SJCRH30 (cell line): ENCODE results near the gene CAV3. TPM values are rescaled to one million over a fixed set of nuclear protein-coding genes. Genes with fewer than 3 reads are reported as not detected.

ENCODE experiments used
- DNase-seq, 2 experiments: peaks; one replicate each; pipeline ENCODE4 v3.0.0-alpha.2; 2015 to 2020
- H3K27ac ChIP-seq: fragments of 250-450 bp; sonication (Bioruptor Pico); 2 replicates; pipeline ENCODE4 v1.5.1; 2020; ENCODE audit warnings: mild to moderate bottlenecking, moderate library complexity
- H3K27me3 ChIP-seq: fragments of 250-450 bp; sonication (Bioruptor Pico); 2 replicates; pipeline ENCODE4 v1.5.1; 2020; ENCODE audit warnings: mild to moderate bottlenecking, moderate library complexity
- H3K36me3 ChIP-seq: fragments of 250-450 bp; sonication (Bioruptor Pico); 2 replicates; pipeline ENCODE4 v1.5.1; 2020; ENCODE audit warnings: mild to moderate bottlenecking, moderate library complexity
- H3K4me1 ChIP-seq: fragments of 250-450 bp; sonication (Bioruptor Pico); 2 replicates; pipeline ENCODE4 v1.5.1; 2020; ENCODE audit warnings: mild to moderate bottlenecking, moderate library complexity
- H3K4me3 ChIP-seq: fragments of 250-450 bp; sonication (Bioruptor Pico); 2 replicates; pipeline ENCODE4 v1.5.1; 2020; ENCODE audit warnings: mild to moderate bottlenecking, moderate library complexity
- H3K9me3 ChIP-seq: fragments of 250-450 bp; sonication (Bioruptor Pico); replicated peaks from 2 replicates; pipeline ENCODE4 v1.5.1; 2020; ENCODE audit warnings: mild to moderate bottlenecking, moderate library complexity
- total RNA-seq: library from RNA; depleted of rRNA; stranded (reverse); fragments of >200 nt; shearing (Covaris generic); gene quantifications from 2 replicates; pipeline ENCODE4 v1.2.3, GENCODE V29; 2014

The CAV3 gene
- total RNA-seq, 1 experiment from 2014 or later = 21.9 TPM

DNA sequence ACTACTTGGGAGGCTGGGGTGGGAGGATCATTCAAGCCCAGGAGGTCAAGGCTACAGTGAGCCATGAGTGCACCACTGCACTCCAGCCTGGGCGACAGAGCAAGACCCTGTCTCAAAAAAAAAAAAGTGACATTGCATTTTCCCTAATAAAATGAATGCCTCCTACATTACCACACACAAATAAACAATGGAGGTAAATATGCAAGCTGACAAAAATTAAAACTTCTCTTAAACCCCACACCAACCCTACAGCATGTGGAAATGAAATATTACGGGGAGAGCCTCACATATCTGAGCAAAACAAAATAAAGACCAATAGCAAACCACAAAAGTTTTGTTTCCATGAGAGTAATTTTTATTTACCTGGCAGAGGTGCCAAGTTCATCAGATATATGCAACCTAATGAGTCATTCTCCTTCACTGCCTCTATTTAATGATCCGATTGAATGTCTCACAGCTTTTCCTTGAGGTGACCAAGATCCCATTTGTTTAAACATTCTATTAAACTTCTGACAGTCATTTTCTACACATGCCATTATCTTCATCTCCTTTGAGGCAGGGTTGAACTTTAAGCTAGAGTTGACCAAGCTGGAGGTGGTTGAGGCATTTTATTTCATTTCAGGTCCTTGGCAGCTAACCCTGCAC is 9.4 kb upstream of the CAV3 start:
- Histone ChIP-seq H3K4me1 (peaks cover 7% of the 10 kb centered on the region; the same call in 1 of the 2 replicates), H3K27me3 (no peaks in the 10 kb centered on the region), H3K4me3 (no peak overlapping the region), H3K36me3 (no peaks in the 10 kb centered on the region), H3K27ac (no peak overlapping the region), H3K9me3 (peaks cover 2% of the 10 kb centered on the region; the same call in 1 of the 2 replicates)
- no peak for DNase-seq

DNA sequence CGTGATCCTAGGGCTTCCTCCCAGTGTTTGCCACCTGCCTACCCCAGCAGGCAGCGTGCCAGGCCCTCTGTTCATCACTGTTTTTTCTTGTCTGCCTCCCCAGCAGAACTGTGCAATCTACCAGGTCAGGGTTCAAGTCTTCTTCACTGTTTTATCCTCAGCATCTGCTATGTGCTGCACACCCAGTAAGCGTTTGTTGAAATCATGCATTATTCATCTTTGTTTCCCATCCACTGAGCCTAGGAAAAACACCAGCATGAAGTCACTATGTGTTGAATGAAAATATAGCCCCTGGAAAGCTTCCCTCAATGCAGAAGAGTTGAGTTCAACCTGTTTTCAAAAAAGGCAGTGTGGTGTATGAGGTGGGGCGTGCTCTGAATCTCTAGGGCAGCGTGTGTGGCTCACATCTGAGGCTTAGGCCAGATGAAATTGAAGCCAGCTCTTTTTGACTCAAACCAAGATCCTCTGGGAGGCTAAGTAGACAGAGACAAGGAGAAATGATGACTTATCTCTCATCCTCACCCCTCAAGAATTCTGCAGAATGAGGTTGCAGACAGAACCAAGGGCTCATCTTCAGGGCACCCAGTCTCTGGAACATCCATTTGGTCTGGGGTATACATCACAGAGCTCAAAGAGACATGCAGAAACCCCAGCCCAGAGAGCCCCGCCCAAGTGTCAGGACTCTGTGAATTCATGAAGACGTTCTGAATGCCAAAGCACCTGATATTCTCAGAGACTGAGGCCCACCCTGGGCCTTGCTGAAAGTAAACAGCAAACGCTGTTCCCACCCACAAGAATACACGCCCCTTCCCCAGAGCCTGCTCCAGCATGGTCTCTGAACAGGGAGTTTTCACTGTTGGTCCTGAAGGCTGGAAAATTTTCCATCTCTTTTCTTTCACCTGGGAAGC is 5.7 kb upstream of the CAV3 start:
- no peaks in the 10 kb centered on the region for H3K27me3 ChIP-seq
- no peak overlapping the region for H3K27ac ChIP-seq
- no peak overlapping the region for H3K4me3 ChIP-seq
- no peaks in the 10 kb centered on the region for H3K36me3 ChIP-seq
- H3K9me3 ChIP-seq = peaks cover 2% of the 10 kb centered on the region; the same call in 1 of the 2 replicates
- H3K4me1 ChIP-seq = peaks cover 14% of the 10 kb centered on the region
- peak in 1 of 2 experiments; percentile 47 for DNase-seq

DNA sequence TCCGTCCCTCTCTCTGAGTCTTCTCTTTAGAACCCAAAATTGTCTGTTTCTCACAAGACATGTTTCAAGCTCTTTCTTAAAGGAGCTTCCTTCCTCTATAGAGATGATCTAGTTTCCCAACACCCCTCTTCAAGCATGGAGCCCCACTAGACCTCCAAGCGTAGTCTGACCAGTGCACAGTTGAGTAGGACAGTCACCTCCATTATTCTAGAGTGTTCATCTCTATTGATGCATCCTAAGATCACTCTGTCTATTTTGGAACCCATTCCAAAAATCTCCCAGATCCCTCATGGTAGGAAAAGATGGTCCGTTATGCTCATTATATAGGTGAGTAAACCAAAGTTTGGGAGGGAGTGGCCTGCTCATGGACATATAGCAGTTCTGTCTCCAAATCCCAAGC is 4.1 kb upstream of the CAV3 start:
- H3K27ac ChIP-seq = no peak overlapping the region
- DNase-seq = no peak
- H3K36me3 ChIP-seq = no peaks in the 10 kb centered on the region
- peaks cover 19% of the 10 kb centered on the region for H3K4me1 ChIP-seq
- H3K9me3 ChIP-seq = peaks cover 2% of the 10 kb centered on the region; the same call in 1 of the 2 replicates
- no peak overlapping the region for H3K4me3 ChIP-seq
- H3K27me3 ChIP-seq = no peaks in the 10 kb centered on the region

DNA sequence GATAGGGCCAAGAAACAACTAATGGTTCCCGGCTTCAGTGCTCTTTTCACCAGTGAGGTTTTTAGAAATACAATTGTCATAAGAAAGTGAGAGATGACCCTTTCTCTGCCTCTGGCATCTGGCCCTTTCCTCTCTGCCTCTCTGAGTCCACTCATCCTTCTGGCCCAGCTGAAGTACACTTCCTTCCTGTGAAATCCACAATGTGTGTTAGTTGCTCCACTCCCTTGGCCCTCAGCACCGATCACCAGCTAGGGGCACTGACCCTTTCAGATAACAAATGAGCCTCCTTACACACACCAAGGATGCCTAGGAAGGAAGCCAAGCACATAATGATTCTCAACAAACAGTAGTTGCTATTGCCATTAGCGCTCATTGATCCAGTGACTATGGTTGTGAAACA is 2.9 kb upstream of the CAV3 start:
- no peaks in the 10 kb centered on the region for H3K27me3 ChIP-seq
- H3K36me3 ChIP-seq = no peaks in the 10 kb centered on the region
- H3K27ac ChIP-seq = no peak overlapping the region
- H3K9me3 ChIP-seq = peaks cover 2% of the 10 kb centered on the region; the same call in 1 of the 2 replicates
- H3K4me3 ChIP-seq = no peak overlapping the region
- DNase-seq = no peak
- H3K4me1 ChIP-seq = peaks cover 20% of the 10 kb centered on the region

DNA sequence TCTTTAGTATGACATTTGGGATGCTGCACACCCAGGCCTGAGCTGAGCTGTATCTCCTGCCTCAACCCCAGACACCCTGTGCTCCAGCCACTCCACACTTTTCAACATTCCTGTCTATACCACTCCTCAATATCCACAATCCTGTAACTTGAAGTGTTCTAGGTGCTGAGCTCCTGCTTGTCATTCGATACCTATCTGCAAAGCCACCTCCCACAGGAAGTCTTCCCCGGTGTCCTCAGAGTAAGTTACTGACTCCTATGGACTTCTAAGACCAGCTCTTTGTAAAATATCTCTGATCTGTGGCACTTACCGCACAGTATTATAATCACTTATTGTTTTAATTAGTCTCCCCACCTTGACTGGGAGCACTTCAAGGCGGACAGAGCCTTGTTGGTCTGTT is 1.2 kb upstream of the CAV3 start:
- Histone ChIP-seq H3K36me3 (peaks cover 6% of the 10 kb centered on the region), H3K9me3 (no peaks in the 10 kb centered on the region), H3K4me3 (no peak overlapping the region), H3K4me1 (peaks cover 21% of the 10 kb centered on the region), H3K27me3 (no peaks in the 10 kb centered on the region), H3K27ac (no peak overlapping the region)
- DNase-seq = no peak

GRCh38 chr3:8734137-8734878 is 706 bp downstream of the CAV3 start:
- Histone ChIP-seq H3K27ac (peak overlapping the region; percentile 73), H3K9me3 (no peaks in the 10 kb centered on the region), H3K4me1 (peaks cover 18% of the 10 kb centered on the region), H3K36me3 (peaks cover 19% of the 10 kb centered on the region), H3K27me3 (no peaks in the 10 kb centered on the region), H3K4me3 (peak overlapping the region; percentile 61)
- peak; percentile 35 to 48 for DNase-seq

- peaks cover 22% of the 10 kb centered on the region for H3K4me1 ChIP-seq
- H3K27me3 ChIP-seq = no peaks in the 10 kb centered on the region
- peak in 1 of 2 experiments; percentile 46 for DNase-seq
- no peaks in the 10 kb centered on the region for H3K9me3 ChIP-seq
- peaks cover 19% of the 10 kb centered on the region for H3K36me3 ChIP-seq
- peak overlapping the region; percentile 73 for H3K27ac ChIP-seq
- peak overlapping the region; percentile 61 for H3K4me3 ChIP-seq
These were observed 1.3 kb downstream of the CAV3 start for GRCh38 chr3:8734908-8735307.

DNA sequence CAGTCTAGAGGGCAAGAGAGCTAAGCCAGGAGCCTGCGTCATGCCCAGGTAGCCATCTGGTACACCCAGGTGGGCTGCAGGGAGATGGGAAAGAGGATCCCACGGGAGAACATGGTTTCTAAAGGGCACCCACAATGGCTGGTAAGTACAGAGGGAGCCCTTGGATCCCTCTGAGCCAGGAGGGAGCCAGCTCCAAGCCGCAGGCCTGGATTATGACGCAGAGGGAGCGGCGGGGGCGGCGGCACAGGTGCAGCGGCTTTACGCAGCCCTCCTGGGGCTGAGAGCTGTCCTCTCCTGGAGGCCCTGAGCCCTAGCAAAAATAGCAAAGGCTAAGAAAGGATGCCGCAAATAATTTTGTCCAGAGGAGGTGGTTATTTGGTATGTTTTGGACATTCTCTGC is 2.8 kb downstream of the CAV3 start:
- peaks cover 19% of the 10 kb centered on the region for H3K36me3 ChIP-seq
- peak; percentile 42 to 56 for DNase-seq
- H3K4me1 ChIP-seq = peaks cover 37% of the 10 kb centered on the region
- H3K9me3 ChIP-seq = no peaks in the 10 kb centered on the region
- H3K4me3 ChIP-seq = no peak overlapping the region
- H3K27me3 ChIP-seq = no peaks in the 10 kb centered on the region
- H3K27ac ChIP-seq = no peak overlapping the region

DNA sequence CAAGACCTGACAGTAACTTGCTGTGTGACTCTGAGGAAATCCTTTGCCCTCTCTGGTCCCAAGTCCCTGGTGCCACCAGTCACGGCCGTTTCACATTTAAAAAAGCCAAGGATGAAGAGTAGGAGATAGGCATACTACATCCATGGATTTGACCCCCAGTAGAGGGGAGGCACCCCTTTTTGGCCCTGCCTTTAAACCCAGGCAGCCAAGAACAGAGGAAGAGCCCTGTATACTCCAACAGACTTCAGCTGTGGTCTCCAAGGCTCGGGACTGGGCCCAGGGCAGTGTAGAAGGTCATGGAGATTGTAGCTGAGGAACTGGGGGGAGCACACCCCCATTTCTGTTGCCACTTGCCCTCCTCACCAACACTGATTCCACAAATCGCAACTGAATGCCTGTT is 3.7 kb downstream of the CAV3 start:
- Histone ChIP-seq H3K9me3 (no peaks in the 10 kb centered on the region), H3K4me3 (no peak overlapping the region), H3K4me1 (peaks cover 41% of the 10 kb centered on the region), H3K36me3 (peaks cover 20% of the 10 kb centered on the region), H3K27me3 (no peaks in the 10 kb centered on the region), H3K27ac (no peak overlapping the region)
- no peak for DNase-seq

DNA sequence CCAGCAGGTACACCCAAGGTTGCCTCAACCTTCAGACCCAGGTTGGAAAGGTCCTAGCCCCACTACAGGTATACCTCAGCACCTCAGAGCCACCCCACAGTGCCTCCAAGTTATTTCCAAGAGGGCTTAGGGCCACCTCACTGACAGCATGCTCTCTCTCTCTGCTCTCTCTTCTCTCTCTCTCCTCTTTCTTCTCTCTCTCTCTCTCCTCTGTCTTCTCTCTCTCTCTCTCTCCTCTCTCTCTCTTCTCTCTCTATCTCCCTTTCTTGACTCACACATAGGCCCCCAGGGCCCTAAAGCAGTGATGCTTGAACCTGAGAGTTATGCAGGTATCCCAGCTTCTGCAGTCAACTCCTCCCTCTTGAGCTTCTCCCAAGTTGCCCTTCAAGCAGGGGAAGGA is 4.2 kb downstream of the CAV3 start:
- no peak overlapping the region for H3K27ac ChIP-seq
- H3K4me1 ChIP-seq = peaks cover 41% of the 10 kb centered on the region
- no peak overlapping the region for H3K4me3 ChIP-seq
- peaks cover 24% of the 10 kb centered on the region for H3K36me3 ChIP-seq
- H3K27me3 ChIP-seq = no peaks in the 10 kb centered on the region
- DNase-seq = no peak
- H3K9me3 ChIP-seq = no peaks in the 10 kb centered on the region

- Histone ChIP-seq H3K9me3 (no peaks in the 10 kb centered on the region), H3K27ac (no peak overlapping the region), H3K4me3 (no peak overlapping the region), H3K27me3 (no peaks in the 10 kb centered on the region), H3K36me3 (peaks cover 31% of the 10 kb centered on the region), H3K4me1 (peaks cover 37% of the 10 kb centered on the region)
- DNase-seq = no peak
These were observed 5.0 kb downstream of the CAV3 start for GRCh38 chr3:8738639-8739038.

- Histone ChIP-seq H3K27ac (peak overlapping the region; percentile 97), H3K9me3 (no peaks in the 10 kb centered on the region), H3K27me3 (no peaks in the 10 kb centered on the region), H3K36me3 (peaks cover 40% of the 10 kb centered on the region), H3K4me3 (no peak overlapping the region), H3K4me1 (peaks cover 37% of the 10 kb centered on the region)
- peak; percentile 61 to 70 for DNase-seq
These were observed 6.3 kb downstream of the CAV3 start for GRCh38 chr3:8739757-8740504.

DNA sequence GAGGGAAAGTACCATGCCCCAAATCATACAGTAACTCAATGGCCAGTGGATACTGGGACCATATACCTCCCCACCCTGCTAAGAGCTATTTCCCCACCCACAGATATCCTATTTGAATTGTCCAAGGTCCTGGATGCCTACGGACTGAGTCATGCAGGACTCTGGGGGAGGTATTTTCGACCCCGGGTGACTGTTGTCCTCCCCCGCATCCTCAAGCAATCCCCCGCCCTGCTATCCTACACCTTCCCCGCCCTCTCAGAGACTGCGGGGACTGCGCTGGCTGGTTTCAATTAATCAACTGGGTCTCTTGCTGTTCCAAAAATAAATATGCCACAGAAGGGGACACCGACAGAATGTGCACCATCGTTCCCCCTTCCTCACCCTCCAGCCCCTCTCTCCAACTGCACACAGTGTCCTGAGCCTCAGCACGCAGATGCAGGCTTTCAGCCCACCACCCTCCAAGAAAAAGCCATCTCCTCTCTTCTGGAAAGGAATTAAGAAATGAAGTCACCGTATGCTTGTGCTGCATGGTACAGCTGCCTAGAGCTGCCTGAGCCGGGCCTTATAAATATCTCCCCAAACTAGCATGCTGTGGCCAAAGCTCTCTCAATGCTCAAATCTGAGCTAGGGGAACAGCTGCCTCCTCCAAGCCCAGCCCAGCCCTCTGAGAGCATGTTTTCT is 8.1 kb downstream of the CAV3 start:
- no peaks in the 10 kb centered on the region for H3K9me3 ChIP-seq
- peak overlapping the region; percentile 97 for H3K27ac ChIP-seq
- peaks cover 35% of the 10 kb centered on the region for H3K4me1 ChIP-seq
- H3K4me3 ChIP-seq = peak overlapping the region; percentile 37
- H3K36me3 ChIP-seq = peaks cover 50% of the 10 kb centered on the region
- DNase-seq = peak; percentile 91 to 92
- no peaks in the 10 kb centered on the region for H3K27me3 ChIP-seq
